SK-N-SH (cell line): ENCODE results near the gene TMEM143.
A peak's percentile ranks its signal among the peaks of the same experiment; 100 is the strongest.

Experiments used
- EP300 ChIP-seq, 2 experiments: IDR thresholded peaks; 2 replicates each; pipeline versions ENCODE4 v1.4.0 to v1.6.1; 2012; ENCODE audit warnings: borderline replicate concordance in 1 of 2, low read depth in 1 of 2, low read length in 1 of 2
- EZH2phosphoT487 ChIP-seq: fragments of 200-600 bp; sonication (generic); IDR thresholded peaks from 2 replicates; pipeline ENCODE4 v1.6.1; 2017; ENCODE audit warnings: low read depth, mixed run types, mild to moderate bottlenecking, antibody characterized with exemption, moderate library complexity, borderline replicate concordance
- FOSL2 ChIP-seq: IDR thresholded peaks from 2 replicates; pipeline ENCODE4 v1.4.0; 2012; ENCODE audit warnings: low read depth, mild to moderate bottlenecking, moderate library complexity, borderline replicate concordance
- JUND ChIP-seq: IDR thresholded peaks from 2 replicates; pipeline ENCODE4 v1.4.0; 2012
- NFIC ChIP-seq: IDR thresholded peaks from 2 replicates; pipeline ENCODE4 v1.4.0; 2012; ENCODE audit warnings: borderline replicate concordance
- RFX5 ChIP-seq: IDR thresholded peaks from 2 replicates; pipeline ENCODE4 v1.6.1; 2012; ENCODE audit warnings: mild to moderate bottlenecking, improper control_type of control experiment, low read length
- TAF1 ChIP-seq: IDR thresholded peaks from 2 replicates; pipeline ENCODE4 v1.6.1; 2012; ENCODE audit warnings: low read depth, mild to moderate bottlenecking, low read length, moderate library complexity, borderline replicate concordance
- TEAD4 ChIP-seq: IDR thresholded peaks from 2 replicates; pipeline ENCODE4 v1.4.0; 2012; ENCODE audit warnings: mild to moderate bottlenecking, borderline replicate concordance; ENCODE audit not compliant: insufficient read depth
- YY1 ChIP-seq: IDR thresholded peaks from 2 replicates; pipeline ENCODE4 v1.4.0; 2012; ENCODE audit warnings: low read depth, mild to moderate bottlenecking
- TF ChIP-seq, protein P1 (sequence below): IDR thresholded peaks from 2 replicates; pipeline ENCODE4 v1.6.1; 2012; ENCODE audit warnings: mild to moderate bottlenecking, low read depth, low read length, moderate library complexity
- TF ChIP-seq, protein P2 (sequence below): IDR thresholded peaks from 2 replicates; pipeline ENCODE4 v1.4.0; 2012; ENCODE audit warnings: low read depth, borderline replicate concordance
- TF ChIP-seq, protein P3 (sequence below): fragments of 200-600 bp; sonication (generic); IDR thresholded peaks from 2 replicates; pipeline ENCODE4 v1.6.1; 2017; ENCODE audit warnings: antibody characterized with exemption, mild to moderate bottlenecking, moderate library complexity

DNA sequence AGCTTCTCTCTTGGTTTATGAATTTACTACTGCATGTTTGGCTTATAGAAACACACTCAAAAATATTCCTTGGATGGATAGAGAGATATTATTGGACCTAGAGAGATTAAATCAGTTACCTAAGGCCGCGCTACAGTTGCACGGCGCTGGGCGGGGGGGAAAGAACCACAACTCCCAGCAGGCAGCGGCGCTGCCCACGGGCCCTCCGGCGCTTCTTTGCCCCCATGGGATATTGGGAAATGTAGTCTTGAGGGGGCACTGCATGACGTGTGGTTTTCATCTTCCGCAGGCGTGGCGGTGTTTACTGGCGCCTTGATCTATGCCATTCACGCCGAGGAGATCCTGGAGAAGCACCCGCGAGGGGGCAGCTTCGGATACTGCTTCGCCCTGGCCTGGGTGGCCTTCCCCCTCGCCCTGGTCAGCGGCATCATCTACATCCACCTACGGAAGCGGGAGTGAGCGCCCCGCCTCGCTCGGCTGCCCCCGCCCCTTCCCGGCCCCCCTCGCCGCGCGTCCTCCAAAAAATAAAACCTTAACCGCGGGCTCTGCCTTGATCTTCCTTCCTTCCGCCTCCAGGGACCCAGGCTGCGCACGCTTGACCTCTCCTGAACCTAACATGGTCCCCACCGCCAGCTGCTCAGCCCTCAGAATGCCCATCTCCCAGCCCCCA, 33.6 kb downstream of the TMEM143 start:
- no peak for TF ChIP-seq JUND
- no peak for TF ChIP-seq RFX5
- no peak for TF ChIP-seq YY1
- no peak for TF ChIP-seq EZH2phosphoT487
- TF ChIP-seq EP300 (IDR thresholded peaks at IDR 0.05; ENCODE audit: borderline replicate concordance in 1 of 2, low read depth in 1 of 2, low read length in 1 of 2) = no peak
- TF ChIP-seq TEAD4 = no peak
- TF ChIP-seq, protein P1, sequence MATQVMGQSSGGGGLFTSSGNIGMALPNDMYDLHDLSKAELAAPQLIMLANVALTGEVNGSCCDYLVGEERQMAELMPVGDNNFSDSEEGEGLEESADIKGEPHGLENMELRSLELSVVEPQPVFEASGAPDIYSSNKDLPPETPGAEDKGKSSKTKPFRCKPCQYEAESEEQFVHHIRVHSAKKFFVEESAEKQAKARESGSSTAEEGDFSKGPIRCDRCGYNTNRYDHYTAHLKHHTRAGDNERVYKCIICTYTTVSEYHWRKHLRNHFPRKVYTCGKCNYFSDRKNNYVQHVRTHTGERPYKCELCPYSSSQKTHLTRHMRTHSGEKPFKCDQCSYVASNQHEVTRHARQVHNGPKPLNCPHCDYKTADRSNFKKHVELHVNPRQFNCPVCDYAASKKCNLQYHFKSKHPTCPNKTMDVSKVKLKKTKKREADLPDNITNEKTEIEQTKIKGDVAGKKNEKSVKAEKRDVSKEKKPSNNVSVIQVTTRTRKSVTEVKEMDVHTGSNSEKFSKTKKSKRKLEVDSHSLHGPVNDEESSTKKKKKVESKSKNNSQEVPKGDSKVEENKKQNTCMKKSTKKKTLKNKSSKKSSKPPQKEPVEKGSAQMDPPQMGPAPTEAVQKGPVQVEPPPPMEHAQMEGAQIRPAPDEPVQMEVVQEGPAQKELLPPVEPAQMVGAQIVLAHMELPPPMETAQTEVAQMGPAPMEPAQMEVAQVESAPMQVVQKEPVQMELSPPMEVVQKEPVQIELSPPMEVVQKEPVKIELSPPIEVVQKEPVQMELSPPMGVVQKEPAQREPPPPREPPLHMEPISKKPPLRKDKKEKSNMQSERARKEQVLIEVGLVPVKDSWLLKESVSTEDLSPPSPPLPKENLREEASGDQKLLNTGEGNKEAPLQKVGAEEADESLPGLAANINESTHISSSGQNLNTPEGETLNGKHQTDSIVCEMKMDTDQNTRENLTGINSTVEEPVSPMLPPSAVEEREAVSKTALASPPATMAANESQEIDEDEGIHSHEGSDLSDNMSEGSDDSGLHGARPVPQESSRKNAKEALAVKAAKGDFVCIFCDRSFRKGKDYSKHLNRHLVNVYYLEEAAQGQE = no peak
- TF ChIP-seq TAF1 = peak; percentile 50; the same call in 1 of the 2 replicates
- TF ChIP-seq, protein P2, sequence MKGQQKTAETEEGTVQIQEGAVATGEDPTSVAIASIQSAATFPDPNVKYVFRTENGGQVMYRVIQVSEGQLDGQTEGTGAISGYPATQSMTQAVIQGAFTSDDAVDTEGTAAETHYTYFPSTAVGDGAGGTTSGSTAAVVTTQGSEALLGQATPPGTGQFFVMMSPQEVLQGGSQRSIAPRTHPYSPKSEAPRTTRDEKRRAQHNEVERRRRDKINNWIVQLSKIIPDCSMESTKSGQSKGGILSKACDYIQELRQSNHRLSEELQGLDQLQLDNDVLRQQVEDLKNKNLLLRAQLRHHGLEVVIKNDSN = no peak
- TF ChIP-seq FOSL2 = no peak
- no peak for TF ChIP-seq NFIC
- TF ChIP-seq, protein P3, sequence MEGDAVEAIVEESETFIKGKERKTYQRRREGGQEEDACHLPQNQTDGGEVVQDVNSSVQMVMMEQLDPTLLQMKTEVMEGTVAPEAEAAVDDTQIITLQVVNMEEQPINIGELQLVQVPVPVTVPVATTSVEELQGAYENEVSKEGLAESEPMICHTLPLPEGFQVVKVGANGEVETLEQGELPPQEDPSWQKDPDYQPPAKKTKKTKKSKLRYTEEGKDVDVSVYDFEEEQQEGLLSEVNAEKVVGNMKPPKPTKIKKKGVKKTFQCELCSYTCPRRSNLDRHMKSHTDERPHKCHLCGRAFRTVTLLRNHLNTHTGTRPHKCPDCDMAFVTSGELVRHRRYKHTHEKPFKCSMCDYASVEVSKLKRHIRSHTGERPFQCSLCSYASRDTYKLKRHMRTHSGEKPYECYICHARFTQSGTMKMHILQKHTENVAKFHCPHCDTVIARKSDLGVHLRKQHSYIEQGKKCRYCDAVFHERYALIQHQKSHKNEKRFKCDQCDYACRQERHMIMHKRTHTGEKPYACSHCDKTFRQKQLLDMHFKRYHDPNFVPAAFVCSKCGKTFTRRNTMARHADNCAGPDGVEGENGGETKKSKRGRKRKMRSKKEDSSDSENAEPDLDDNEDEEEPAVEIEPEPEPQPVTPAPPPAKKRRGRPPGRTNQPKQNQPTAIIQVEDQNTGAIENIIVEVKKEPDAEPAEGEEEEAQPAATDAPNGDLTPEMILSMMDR = peak; percentile 17
